Measurements from ENCODE around the gene ETFA. TPM values are rescaled to one million over a fixed set of nuclear protein-coding genes. Genes with fewer than 3 reads are reported as not detected.

ETFA gene
- total RNA-seq, 2 donors from 2014 or later, result 68.6 to 82.8 TPM

DNA sequence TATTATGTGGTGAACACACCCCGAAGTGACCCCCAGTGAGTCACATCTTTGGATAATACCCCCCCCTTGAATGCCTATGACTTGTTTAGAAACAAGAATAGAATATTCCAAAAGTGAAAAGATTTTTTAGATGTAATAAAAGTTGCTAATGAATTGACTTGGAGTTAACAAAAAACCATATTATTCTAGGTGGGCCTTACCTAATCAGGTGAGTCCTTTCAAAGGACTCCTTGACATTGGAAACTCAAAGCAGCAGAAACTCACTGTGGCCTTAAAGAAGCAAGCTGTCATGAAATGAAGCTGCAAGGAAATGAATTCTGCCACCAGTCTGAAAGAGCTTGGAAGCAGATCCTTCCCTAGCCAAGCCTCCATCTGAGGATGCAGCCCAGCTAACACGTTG, 14.4 kb upstream of the ETFA start:
- no peak for DNase-seq (ENCODE audit: low spot score)
- H3K27me3 ChIP-seq (replicated peaks; ENCODE audit: insufficient read depth), result no peaks in the 10 kb centered on the region
- intact Hi-C loops (cut with DNase I), result no loop called here
- H3K36me3 ChIP-seq, result no peaks in the 10 kb centered on the region
- no peak for TF ChIP-seq POLR2AphosphoS5 (IDR thresholded peaks at IDR 0.05)
- TF ChIP-seq, protein P1, sequence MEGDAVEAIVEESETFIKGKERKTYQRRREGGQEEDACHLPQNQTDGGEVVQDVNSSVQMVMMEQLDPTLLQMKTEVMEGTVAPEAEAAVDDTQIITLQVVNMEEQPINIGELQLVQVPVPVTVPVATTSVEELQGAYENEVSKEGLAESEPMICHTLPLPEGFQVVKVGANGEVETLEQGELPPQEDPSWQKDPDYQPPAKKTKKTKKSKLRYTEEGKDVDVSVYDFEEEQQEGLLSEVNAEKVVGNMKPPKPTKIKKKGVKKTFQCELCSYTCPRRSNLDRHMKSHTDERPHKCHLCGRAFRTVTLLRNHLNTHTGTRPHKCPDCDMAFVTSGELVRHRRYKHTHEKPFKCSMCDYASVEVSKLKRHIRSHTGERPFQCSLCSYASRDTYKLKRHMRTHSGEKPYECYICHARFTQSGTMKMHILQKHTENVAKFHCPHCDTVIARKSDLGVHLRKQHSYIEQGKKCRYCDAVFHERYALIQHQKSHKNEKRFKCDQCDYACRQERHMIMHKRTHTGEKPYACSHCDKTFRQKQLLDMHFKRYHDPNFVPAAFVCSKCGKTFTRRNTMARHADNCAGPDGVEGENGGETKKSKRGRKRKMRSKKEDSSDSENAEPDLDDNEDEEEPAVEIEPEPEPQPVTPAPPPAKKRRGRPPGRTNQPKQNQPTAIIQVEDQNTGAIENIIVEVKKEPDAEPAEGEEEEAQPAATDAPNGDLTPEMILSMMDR (IDR thresholded peaks at IDR 0.05), result no peak
- TF ChIP-seq POLR2A (IDR thresholded peaks at IDR 0.05), result no peak
- 70% methylated on average over 2 of the region's 2 CpGs for WGBS
- H3K4me1 ChIP-seq (replicated peaks), result no peaks in the 10 kb centered on the region
- no peak overlapping the region for H3K27ac ChIP-seq
- no peaks in the 10 kb centered on the region for H3K9me3 ChIP-seq
- no peak overlapping the region for H3K4me3 ChIP-seq

DNA sequence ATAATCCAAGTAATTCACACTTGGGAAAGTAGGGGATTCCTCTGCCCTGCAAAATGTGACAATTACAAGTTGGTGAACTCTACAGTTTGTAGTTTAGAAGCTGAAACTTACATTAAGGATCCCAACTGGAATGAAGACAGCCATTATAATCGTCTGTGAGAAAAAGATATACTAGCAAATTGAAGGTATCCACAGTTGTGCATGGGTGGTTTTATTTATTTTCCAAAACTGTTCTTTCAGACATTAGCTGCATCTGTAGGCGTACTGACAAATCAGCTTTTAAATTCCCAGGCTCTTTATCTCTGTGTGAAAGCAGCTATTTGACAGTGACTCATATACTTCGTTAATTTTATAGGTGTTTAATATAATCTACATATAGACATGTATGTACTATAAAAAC, 12.8 kb upstream of the ETFA start:
- 41% methylated on average over 3 of the region's 3 CpGs for WGBS
- no peak for TF ChIP-seq POLR2A (IDR thresholded peaks at IDR 0.05)
- no peak for TF ChIP-seq POLR2AphosphoS5 (IDR thresholded peaks at IDR 0.05)
- TF ChIP-seq, protein P1 (IDR thresholded peaks at IDR 0.05), result no peak
- H3K4me1 ChIP-seq (replicated peaks), result no peaks in the 10 kb centered on the region
- DNase-seq (ENCODE audit: low spot score), result no peak
- no peaks in the 10 kb centered on the region for H3K27me3 ChIP-seq (replicated peaks; ENCODE audit: insufficient read depth)
- H3K27ac ChIP-seq, result no peak overlapping the region
- no peaks in the 10 kb centered on the region for H3K36me3 ChIP-seq
- no peak overlapping the region for H3K4me3 ChIP-seq
- intact Hi-C loops (cut with DNase I), result no loop called here
- H3K9me3 ChIP-seq, result no peaks in the 10 kb centered on the region

DNA sequence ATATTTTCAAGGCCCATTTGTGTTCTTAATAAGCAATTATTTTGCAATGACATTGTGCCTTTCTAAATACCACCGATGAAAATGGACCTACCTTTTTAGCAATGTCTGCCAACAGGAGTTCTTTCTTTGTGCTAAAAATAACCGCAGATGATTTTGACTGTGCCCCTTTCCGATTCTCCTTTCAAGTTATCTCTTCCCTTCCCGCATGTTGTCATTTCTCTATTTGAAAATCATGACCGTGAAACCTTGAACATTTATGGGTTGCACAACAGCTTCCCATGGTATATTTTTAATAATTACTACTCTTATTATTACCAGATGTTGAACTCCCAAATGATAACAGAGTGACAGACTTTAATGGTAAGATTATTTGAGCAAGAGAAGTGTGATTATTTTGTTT, 10.3 kb upstream of the ETFA start:
- Histone ChIP-seq H3K4me3 (no peak overlapping the region), H3K27me3 (replicated peaks; ENCODE audit: insufficient read depth) (no peaks in the 10 kb centered on the region), H3K27ac (no peak overlapping the region), H3K4me1 (replicated peaks) (no peaks in the 10 kb centered on the region), H3K36me3 (no peaks in the 10 kb centered on the region), H3K9me3 (no peaks in the 10 kb centered on the region)
- intact Hi-C loops (cut with DNase I), result no loop called here
- TF ChIP-seq POLR2A (IDR thresholded peaks at IDR 0.05), result no peak
- TF ChIP-seq, protein P1 (IDR thresholded peaks at IDR 0.05), result no peak
- no peak for TF ChIP-seq POLR2AphosphoS5 (IDR thresholded peaks at IDR 0.05)
- 71% methylated on average over 5 of the region's 5 CpGs for WGBS
- no peak for DNase-seq (ENCODE audit: low spot score)

DNA sequence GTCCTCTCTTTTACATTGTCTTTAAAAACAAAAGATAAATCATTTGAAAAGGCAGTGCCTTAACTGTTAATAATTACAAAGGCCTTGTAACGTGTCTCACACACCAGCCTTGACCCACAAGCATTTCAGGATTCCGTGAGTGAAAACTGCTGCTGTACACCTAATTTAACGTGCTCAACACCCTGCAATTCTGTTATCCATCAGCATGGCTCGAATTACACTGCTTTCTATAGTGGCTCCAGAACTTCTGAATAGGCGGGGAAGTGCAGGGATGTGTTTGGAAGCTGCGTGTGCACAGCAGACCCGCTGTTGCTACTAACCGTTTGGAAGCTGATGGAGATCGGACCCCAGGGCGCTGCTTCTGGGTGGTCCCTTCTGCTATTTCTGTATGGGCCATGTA, 9.9 kb upstream of the ETFA start:
- intact Hi-C loops (cut with DNase I), result no loop called here
- Histone ChIP-seq H3K27ac (no peak overlapping the region), H3K27me3 (replicated peaks; ENCODE audit: insufficient read depth) (no peaks in the 10 kb centered on the region), H3K9me3 (no peaks in the 10 kb centered on the region), H3K4me3 (no peak overlapping the region), H3K36me3 (no peaks in the 10 kb centered on the region), H3K4me1 (replicated peaks) (no peaks in the 10 kb centered on the region)
- DNase-seq (ENCODE audit: low spot score), result no peak
- 64% methylated on average over 10 of the region's 10 CpGs for WGBS
- no peak for TF ChIP-seq POLR2A (IDR thresholded peaks at IDR 0.05)
- TF ChIP-seq, protein P1 (IDR thresholded peaks at IDR 0.05), result no peak
- no peak for TF ChIP-seq POLR2AphosphoS5 (IDR thresholded peaks at IDR 0.05)

DNA sequence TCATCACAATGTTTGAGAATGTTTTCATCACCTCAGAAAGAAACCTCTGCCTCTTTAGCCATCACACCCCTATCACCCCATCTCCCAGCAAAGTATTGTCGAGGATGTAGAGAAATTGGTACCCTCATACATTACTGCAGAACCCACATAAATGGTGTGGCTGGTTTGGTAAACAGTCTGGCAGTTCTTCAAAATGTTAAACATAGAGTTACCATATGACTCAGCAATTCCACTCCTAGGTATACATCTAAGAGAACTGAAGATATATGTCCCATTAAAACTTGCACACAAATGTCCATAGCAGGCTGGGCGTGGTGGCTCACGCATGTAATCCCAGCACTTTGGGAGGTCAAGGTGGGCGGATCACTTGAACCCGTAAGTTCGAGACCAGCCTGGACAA, 8.7 kb upstream of the ETFA start:
- TF ChIP-seq POLR2AphosphoS5 (IDR thresholded peaks at IDR 0.05), result no peak
- no peak for TF ChIP-seq POLR2A (IDR thresholded peaks at IDR 0.05)
- TF ChIP-seq, protein P1 (IDR thresholded peaks at IDR 0.05), result no peak

More for the DNA sequence above, 8.7 kb upstream of the ETFA start:
- H3K4me3 ChIP-seq, result no peak overlapping the region
- no peaks in the 10 kb centered on the region for H3K27me3 ChIP-seq (replicated peaks; ENCODE audit: insufficient read depth)
- H3K27ac ChIP-seq, result no peak overlapping the region
- no peak for DNase-seq (ENCODE audit: low spot score)
- WGBS, result 86% methylated on average over 6 of the region's 6 CpGs
- intact Hi-C loops (cut with DNase I), result no loop called here
- no peaks in the 10 kb centered on the region for H3K4me1 ChIP-seq (replicated peaks)
- H3K9me3 ChIP-seq, result no peaks in the 10 kb centered on the region
- no peaks in the 10 kb centered on the region for H3K36me3 ChIP-seq

All from prostate gland (tissue), 2 donors.